HEK293T (cell line): ENCODE measurements around the gene KCNJ5.

ENCODE experiments used
- CTCF ChIA-PET: fragments of 350-600 bp; formaldehyde crosslinking; extraction: SDS; loops from one replicate; lab custom pipeline; 2021; ENCODE audit warnings: antibody characterized with exemption, inconsistent platforms; lab: Yijun Ruan, JAX
- POLR2A ChIA-PET: fragments of 350-600 bp; formaldehyde crosslinking; extraction: SDS; loops from one replicate; lab custom pipeline; 2020; ENCODE audit warnings: antibody characterized with exemption, inconsistent platforms; lab: Yijun Ruan, JAX
- DNase-seq: peaks from one replicate; pipeline ENCODE4 v3.0.0; 2012; ENCODE audit warnings: mixed read lengths; ENCODE audit errors: extremely low spot score
- ARNT ChIP-seq: fragments of 450-650 bp; IDR thresholded peaks from 2 replicates; pipeline ENCODE4 v1.6.1; 2017; ENCODE audit warnings: mild to moderate bottlenecking
- BHLHE40 ChIP-seq: fragments of 450-650 bp; IDR thresholded peaks from 2 replicates; pipeline ENCODE4 v1.6.1; 2016; ENCODE audit warnings: mild to moderate bottlenecking, moderate library complexity, borderline replicate concordance
- CTBP1 ChIP-seq: fragments of 450-650 bp; IDR thresholded peaks from 2 replicates; pipeline ENCODE4 v1.6.1; 2016; ENCODE audit warnings: borderline replicate concordance
- ELF4 ChIP-seq: fragments of 450-650 bp; IDR thresholded peaks from 2 replicates; pipeline ENCODE4 v1.6.1; 2017; ENCODE audit warnings: antibody characterized with exemption
- FOXA1 ChIP-seq: fragments of 450-650 bp; IDR thresholded peaks from 2 replicates; pipeline ENCODE4 v1.6.1; 2016; ENCODE audit warnings: mild to moderate bottlenecking
- FOXK2 ChIP-seq: fragments of 450-650 bp; IDR thresholded peaks from 2 replicates; pipeline ENCODE4 v1.6.1; 2016; ENCODE audit warnings: mild to moderate bottlenecking
- FOXM1 ChIP-seq: fragments of 450-650 bp; IDR thresholded peaks from 2 replicates; pipeline ENCODE4 v1.6.1; 2017; ENCODE audit warnings: mild to moderate bottlenecking, borderline replicate concordance
- HDGF ChIP-seq: fragments of 450-650 bp; IDR thresholded peaks from 2 replicates; pipeline ENCODE4 v1.6.1; 2017; ENCODE audit warnings: antibody characterized with exemption, borderline replicate concordance
- L3MBTL2 ChIP-seq: fragments of 450-650 bp; conservative IDR thresholded peaks from 2 replicates; pipeline ENCODE4 v1.6.1; 2016; ENCODE audit warnings: mild to moderate bottlenecking
- LEF1 ChIP-seq: fragments of 450-650 bp; IDR thresholded peaks from 2 replicates; pipeline ENCODE4 v1.6.1; 2017; ENCODE audit warnings: mild to moderate bottlenecking, borderline replicate concordance
- NFRKB ChIP-seq: fragments of 450-650 bp; IDR thresholded peaks from 2 replicates; pipeline ENCODE4 v1.6.1; 2016; ENCODE audit warnings: mild to moderate bottlenecking, moderate library complexity
- PKNOX1 ChIP-seq: fragments of 450-650 bp; IDR thresholded peaks from 2 replicates; pipeline ENCODE4 v1.6.1; 2016
- SP1 ChIP-seq: fragments of 450-650 bp; IDR thresholded peaks from 2 replicates; pipeline ENCODE4 v1.6.1; 2017
- SUZ12 ChIP-seq: fragments of 450-650 bp; IDR thresholded peaks from 2 replicates; pipeline ENCODE4 v1.6.1; 2016; ENCODE audit warnings: mild to moderate bottlenecking
- TARDBP ChIP-seq: fragments of 450-650 bp; IDR thresholded peaks from 2 replicates; pipeline ENCODE4 v1.6.1; 2016
- ZNF384 ChIP-seq: fragments of 450-650 bp; IDR thresholded peaks from 2 replicates; pipeline ENCODE4 v1.6.1; 2016

Gene KCNJ5

GRCh38 chr11:128904656-128905344 lies 13.6 kb downstream of the KCNJ5 start:
- peak; percentile 61 for DNase-seq
- TF ChIP-seq BHLHE40 (no peak), PKNOX1 (peak; percentile 49), TARDBP (no peak)
- ChIA-PET POLR2A (interaction anchor here (1.1 kb wide), 1 partner anchor 58 kb away, joined by 3 read pairs; no protein-coding TSS in a partner anchor), CTCF (interaction anchor here (1.2 kb wide), 1 partner anchor 27 kb away, joined by 3 read pairs; no protein-coding TSS in a partner anchor)

- ChIA-PET POLR2A (interaction anchor here (1.1 kb wide), 1 partner anchor 57 kb away, joined by 3 read pairs; no protein-coding TSS in a partner anchor), CTCF (interaction anchor here (0.7 to 1.3 kb wide), 7 partner anchors 9 to 51 kb away, joined by 3 to 6 read pairs (median 3); no protein-coding TSS in a partner anchor)
- peak; percentile 80 for DNase-seq
- no peak for TF ChIP-seq BHLHE40
- no peak for TF ChIP-seq SP1
These were observed 14.4 kb downstream of the KCNJ5 start for GRCh38 chr11:128905345-128906184.

GRCh38 chr11:128906185-128907050 lies 15.3 kb downstream of the KCNJ5 start:
- no peak for TF ChIP-seq LEF1
- TF ChIP-seq TARDBP: no peak
- no peak for TF ChIP-seq ZNF384
- TF ChIP-seq L3MBTL2: no peak
- no peak for TF ChIP-seq SP1
- no peak for TF ChIP-seq PKNOX1
- TF ChIP-seq NFRKB: no peak
- no peak for TF ChIP-seq CTBP1
- TF ChIP-seq HDGF: no peak
- TF ChIP-seq FOXM1: no peak
- no peak for DNase-seq
- POLR2A ChIA-PET: no interaction called here
- CTCF ChIA-PET: interaction anchor here (0.7 to 1.3 kb wide), 7 partner anchors 8 to 50 kb away, joined by 3 to 6 read pairs (median 3); no protein-coding TSS in a partner anchor

GRCh38 chr11:128907585-128907984 lies 16.4 kb downstream of the KCNJ5 start:
- no peak for DNase-seq
- POLR2A ChIA-PET: no interaction called here
- CTCF ChIA-PET: interaction anchor here (0.8 to 1.1 kb wide), 2 partner anchors 22 to 24 kb away, joined by 3 to 4 read pairs; no protein-coding TSS in a partner anchor
- no peak for TF ChIP-seq FOXK2
- TF ChIP-seq FOXA1: no peak
- TF ChIP-seq PKNOX1: no peak
- TF ChIP-seq ELF4: no peak
- TF ChIP-seq SUZ12: no peak
- no peak for TF ChIP-seq ARNT
- no peak for TF ChIP-seq TARDBP
- TF ChIP-seq LEF1: no peak

GRCh38 chr11:128908391-128909246 lies 17.5 kb downstream of the KCNJ5 start:
- DNase-seq: no peak
- ChIA-PET POLR2A (no interaction called here), CTCF (no interaction called here)
- TF ChIP-seq ARNT (no peak), LEF1 (no peak), CTBP1 (no peak), SP1 (no peak), BHLHE40 (no peak), TARDBP (no peak), HDGF (no peak), PKNOX1 (no peak), NFRKB (no peak), FOXA1 (no peak), L3MBTL2 (no peak), FOXK2 (no peak), ZNF384 (no peak), ELF4 (no peak), SUZ12 (no peak), FOXM1 (no peak)
